K562 (cell line): ENCODE results near the gene ATF4. TPM values are rescaled to one million over a fixed set of nuclear protein-coding genes. Genes with fewer than 3 reads are reported as not detected.

Experiments used
- ATAC-seq: fragments of 200-7000 bp; cut with Tn5 transposase; 3 replicates; pipeline ENCODE4 v1.9.1; 2020; ENCODE audit warnings: moderate library complexity
- BruUV-seq: library from RNA; stranded (reverse); fragments of 400-500 nt; replicated peaks from 2 replicates; lab custom pipeline; 2021; lab: Mats Ljungman, UMichigan
- CTCF ChIA-PET: fragments of 300-600 bp; formaldehyde crosslinking; extraction: SDS; loops from one replicate; lab custom pipeline; 2021; ENCODE audit warnings: low intra/inter-chr PET ratio; lab: Yijun Ruan, JAX
- POLR2A ChIA-PET: fragments of 300-600, 350-650 bp; sonication (Branson Sonifier 250); formaldehyde crosslinking; extraction: SDS; loops from one replicate; lab custom pipeline; 2021; ENCODE audit warnings: antibody characterized with exemption, inconsistent platforms; lab: Yijun Ruan, JAX
- DNase-seq, 4 experiments: peaks; one replicate each; pipeline versions ENCODE4 v3.0.0 to v3.0.0-alpha.2; 2011 to 2018; ENCODE audit warnings: low spot score in 3 of 4, mixed read lengths in 3 of 4; ENCODE audit errors: extremely low read depth in 1 of 4
- FAIRE-seq: peaks from 2 replicates; lab custom pipeline; 2011; peaks lifted over from hg19 to GRCh38; lab: Jason Lieb, UNC
- H2AFZ ChIP-seq: 2 replicates; pipeline ENCODE4 v1.6.0; 2011; ENCODE audit warnings: low read depth, low read length, control low read depth, inconsistent platforms
- H3K27ac ChIP-seq: fragments of 200-600 bp; 3 replicates; pipeline ENCODE4 v1.8.0; 2011; ENCODE audit warnings: low read depth, mild to moderate bottlenecking, control low read depth, inconsistent platforms, low read length, moderate library complexity, mixed read lengths; ENCODE audit errors: extremely low read depth
- H3K27me3 ChIP-seq, 2 experiments: fragments of 300-600 bp in 1 of 2; 2 replicates in 1 of 2; 3 replicates in 1 of 2; pipeline versions ENCODE4 v1.6.0 to v1.8.0; 2011; ENCODE audit warnings: inconsistent platforms in 2 of 2, low read length in 2 of 2, mild to moderate bottlenecking in 1 of 2, mixed read lengths in 1 of 2, moderate library complexity in 1 of 2; ENCODE audit not compliant: control insufficient read depth in 2 of 2, insufficient read depth in 2 of 2
- H3K36me3 ChIP-seq: fragments of 300-600 bp; 3 replicates; pipeline ENCODE4 v1.8.0; 2011; ENCODE audit warnings: mild to moderate bottlenecking, low read length, inconsistent platforms; ENCODE audit not compliant: control insufficient read depth, insufficient read depth
- H3K4me1 ChIP-seq, 2 experiments: fragments of 200-600 bp in 1 of 2; replicated peaks in 1 of 2; 2 replicates in 1 of 2; 3 replicates in 1 of 2; pipeline versions ENCODE4 v1.5.1 to v1.8.0; 2011; ENCODE audit warnings: inconsistent platforms in 2 of 2, low read length in 2 of 2, mild to moderate bottlenecking in 1 of 2, mixed read lengths in 1 of 2, moderate library complexity in 1 of 2; ENCODE audit not compliant: control insufficient read depth in 2 of 2, insufficient read depth in 2 of 2
- H3K4me2 ChIP-seq: 2 replicates; pipeline ENCODE4 v1.6.1; 2011; ENCODE audit warnings: low read length, control low read depth, inconsistent platforms, mixed read lengths; ENCODE audit not compliant: insufficient read depth
- H3K4me3 ChIP-seq: fragments of 200-600 bp; sonication (generic), shearing (Covaris generic); 2 replicates; pipeline ENCODE4 v1.5.1; 2016; ENCODE audit warnings: control low read depth, inconsistent platforms
- H3K79me2 ChIP-seq: fragments of 200-600 bp; 3 replicates; pipeline ENCODE4 v1.8.0; 2011; ENCODE audit warnings: low read length, inconsistent platforms; ENCODE audit not compliant: control insufficient read depth, insufficient read depth
- H3K9ac ChIP-seq, 2 experiments: 2 replicates each; pipeline versions ENCODE4 v1.6.0 to v1.6.1; 2011; ENCODE audit warnings: low read depth in 2 of 2, low read length in 2 of 2, control low read depth in 1 of 2, inconsistent platforms in 1 of 2, mild to moderate bottlenecking in 1 of 2, mixed read lengths in 1 of 2; ENCODE audit not compliant: insufficient read depth in 1 of 2
- H3K9me1 ChIP-seq: one replicate; pipeline ENCODE4 v1.6.0; 2011; ENCODE audit warnings: inconsistent platforms, mild to moderate bottlenecking, low read length, moderate library complexity; ENCODE audit not compliant: control insufficient read depth, insufficient read depth
- H3K9me3 ChIP-seq: replicated peaks from 2 replicates; pipeline ENCODE4 v1.5.1; 2011; ENCODE audit warnings: low read depth, low read length, inconsistent platforms; ENCODE audit not compliant: control insufficient read depth, insufficient read depth
- H4K20me1 ChIP-seq: replicated peaks from 2 replicates; pipeline ENCODE4 v1.6.1; 2011; ENCODE audit warnings: low read length, inconsistent platforms, mixed read lengths; ENCODE audit not compliant: control insufficient read depth, insufficient read depth
- HMG20A ChIP-seq: fragments of 450-650 bp; formaldehyde crosslinking; conservative IDR thresholded peaks from 2 replicates; pipeline ENCODE4 v1.4.0; 2020; ENCODE audit warnings: mild to moderate bottlenecking, mixed read lengths
- NEUROD1 ChIP-seq: fragments of 150-350 bp; IDR thresholded peaks from 2 replicates; pipeline ENCODE4 v1.6.1; 2014; ENCODE audit warnings: borderline replicate concordance, low read length, low read depth; ENCODE audit not compliant: partially characterized antibody
- POLR2G ChIP-seq: fragments of 200-400 bp; formaldehyde crosslinking; IDR thresholded peaks from 2 replicates; pipeline ENCODE4 v1.6.1; 2017; ENCODE audit warnings: low read depth, mild to moderate bottlenecking, antibody characterized with exemption, low read length, moderate library complexity
- PTBP1 ChIP-seq: fragments of 200-400 bp; formaldehyde crosslinking; IDR thresholded peaks from 2 replicates; pipeline ENCODE4 v1.6.1; 2017; ENCODE audit warnings: low read depth, low read length
- RBFOX2 ChIP-seq: fragments of 200-400 bp; formaldehyde crosslinking; IDR thresholded peaks from 2 replicates; pipeline ENCODE4 v1.6.1; 2017; ENCODE audit warnings: low read depth, mild to moderate bottlenecking, low read length, moderate library complexity
- RBM25 ChIP-seq: fragments of 200-400 bp; formaldehyde crosslinking; IDR thresholded peaks from 2 replicates; pipeline ENCODE4 v1.6.1; 2018; ENCODE audit warnings: low read length, low read depth, moderate library complexity; ENCODE audit not compliant: severe bottlenecking
- SOX6 ChIP-seq: fragments of 450-650 bp; IDR thresholded peaks from 2 replicates; pipeline ENCODE4 v1.6.1; 2014; ENCODE audit warnings: mild to moderate bottlenecking
- SRF ChIP-seq, 2 experiments: fragments of 250-450, 450-650 bp in 1 of 2; sonication (Bioruptor Pico) in 1 of 2; sonication (generic) in 1 of 2; formaldehyde crosslinking; IDR thresholded peaks; 2 replicates each; pipeline versions ENCODE4 v1.5.0 to v1.5.1; 2020 to 2022; ENCODE audit warnings: mild to moderate bottlenecking in 1 of 2, missing genetic modification reagents in 1 of 2
- TAF9B ChIP-seq: fragments of 450-650 bp; IDR thresholded peaks from 2 replicates; pipeline ENCODE4 v1.6.1; 2018; ENCODE audit warnings: mild to moderate bottlenecking; ENCODE audit not compliant: partially characterized antibody
- THRAP3 ChIP-seq: fragments of 450-650 bp; IDR thresholded peaks from 2 replicates; pipeline ENCODE4 v1.6.1; 2016; ENCODE audit warnings: mild to moderate bottlenecking, inconsistent platforms, borderline replicate concordance
- ZC3H11A ChIP-seq: IDR thresholded peaks from 2 replicates; pipeline ENCODE4 v1.6.1; 2012; ENCODE audit warnings: low read depth, low read length, improper control_type of control experiment
- ZNF263 ChIP-seq: sonication (generic); formaldehyde crosslinking; IDR thresholded peaks from 2 replicates; pipeline ENCODE4 v1.8.0; 2022; ENCODE audit warnings: mild to moderate bottlenecking, missing genetic modification reagents, borderline replicate concordance
- ZNF436 ChIP-seq: fragments of 250-450, 450-650 bp; sonication (Bioruptor Pico); formaldehyde crosslinking; IDR thresholded peaks from 2 replicates; pipeline ENCODE4 v1.7.0; 2020; ENCODE audit warnings: mild to moderate bottlenecking
- WGBS: fragments of 100-300 bp; shearing (Covaris generic); methylation state at CpG from one replicate; pipeline ENCODE4 v1.1.6; 2016; ENCODE audit warnings: low coverage, mixed read lengths; ENCODE audit not compliant: insufficient coverage; ENCODE audit errors: missing lambda C conversion rate; 5-methylcytosine and 5-hydroxymethylcytosine counted together
- in situ Hi-C: fragments of 300-500 bp; cut with MboI; formaldehyde crosslinking; loops from 4 replicates; pipeline ENCODE4 v1.15.0; 2018; ENCODE audit warnings: inconsistent platforms, mixed read lengths
- intact Hi-C: fragments of 100-400 bp; cut with micrococcal nuclease; formaldehyde crosslinking; loops from 2 replicates; pipeline ENCODE4 v1.14.2; 2022
- polyA plus RNA-seq, 8 experiments: library from polyadenylated mRNA; depleted of rRNA in 4 of 8; stranded (reverse) in 5 of 8; unstranded in 3 of 8; fragments of >200 nt; fragmentation: Nextera tagmentation in 2 of 8; fragmentation: Illumina TruSeq in 1 of 8; extraction: Ambion mirVana in 2 of 8; extraction: Trizol in 1 of 8; gene quantifications; 2 replicates each; pipeline versions ENCODE4 v1.2.1 to v1.2.3, GENCODE V29; 2011 to 2014; ENCODE audit warnings: inconsistent platforms in 1 of 8, missing spikeins in 1 of 8
- total RNA-seq, 7 experiments: library from RNA; depleted of rRNA in 6 of 7; stranded (reverse); fragments of >200 nt in 6 of 7; fragmentation: Illumina TruSeq in 2 of 7; extraction: Trizol in 2 of 7; gene quantifications; 2 replicates each; pipeline versions ENCODE4 v1.2.1 to v1.2.3, GENCODE V29; 2011 to 2021; ENCODE audit warnings: low replicate concordance in 1 of 7
- TF ChIP-seq, protein P1 (sequence below): fragments of 450-650 bp; IDR thresholded peaks from one replicate; pipeline ENCODE4 v1.6.1; 2018; ENCODE audit warnings: mild to moderate bottlenecking, moderate library complexity; ENCODE audit not compliant: partially characterized antibody
- TF ChIP-seq, protein P2 (sequence below): fragments of 450-650 bp; formaldehyde crosslinking; IDR thresholded peaks from 2 replicates; pipeline ENCODE4 v1.4.0; 2022; ENCODE audit warnings: missing genetic modification characterization
- TF ChIP-seq, protein P3 (sequence below): fragments of 450-650 bp; IDR thresholded peaks from 2 replicates; pipeline ENCODE4 v1.6.1; 2014; ENCODE audit warnings: low read depth, mild to moderate bottlenecking, moderate library complexity, borderline replicate concordance

Gene ATF4
- total and polyA plus RNA-seq, 9 of the 15 experiments (the other 6 are each of a cell fraction or from before 2014, with no cell fraction given) = 93.1 to 723 (median 355) TPM

DNA sequence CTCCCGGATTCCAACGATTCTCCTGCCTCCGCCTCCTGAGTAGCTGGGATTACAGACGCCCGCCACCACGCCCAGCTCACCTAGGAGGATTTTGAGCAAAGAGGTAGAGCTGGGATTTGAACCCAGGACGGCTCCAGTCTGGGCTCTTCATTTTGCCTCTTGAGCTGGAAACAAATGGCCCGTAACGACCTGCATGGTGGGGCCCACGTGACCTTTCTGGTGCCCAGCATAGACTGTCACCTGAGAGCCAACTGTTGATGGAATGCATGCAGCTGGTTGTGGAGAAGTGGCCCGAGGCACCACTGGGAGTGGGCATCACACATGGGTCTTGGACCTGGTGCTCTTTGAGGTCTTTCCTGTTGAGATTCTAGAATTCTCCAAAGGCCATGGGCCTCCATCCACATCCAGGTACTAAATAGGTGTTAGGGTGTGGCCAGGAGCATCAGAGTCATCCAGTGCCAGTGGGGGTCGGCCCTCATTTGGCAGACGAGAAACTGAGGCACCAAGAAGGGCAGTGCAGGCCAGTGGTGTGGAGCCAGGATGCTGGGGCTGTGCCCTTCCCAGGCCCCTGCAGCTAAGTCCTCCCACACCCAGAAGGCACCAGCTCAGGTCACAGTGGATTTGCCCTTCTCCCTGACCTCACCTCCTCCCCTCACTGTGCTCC, 3.9 kb downstream of the ATF4 start:
- no peak overlapping the region for H3K4me2 ChIP-seq
- H3K27ac ChIP-seq = no peak overlapping the region; the same call in 2 of the 3 replicates
- no TSS peak for BruUV-seq
- peaks cover 14 to 52% of the 10 kb centered on the region in 2 experiments; a peak in 4 of 5 replicates for H3K4me1 ChIP-seq
- H4K20me1 ChIP-seq = peaks cover 28% of the 10 kb centered on the region
- whole genome bisulfite sequencing = 86% methylated on average over 8 of the region's 13 CpGs
- in situ Hi-C loops (no loop called here), intact Hi-C loops (loop anchor here (10.0 kb wide), 1 partner anchor 349 kb away; no protein-coding TSS in a partner anchor)
- ATAC-seq (no peak), FAIRE-seq (no peak), DNase-seq (no peak)
- H3K36me3 ChIP-seq = peaks cover 59% of the 10 kb centered on the region
- no peaks in the 10 kb centered on the region for H3K9me3 ChIP-seq
- POLR2A ChIA-PET = interaction anchor here (0.5 to 6.1 kb wide), 18 partner anchors 8 to 520 kb away, joined by 3 to 106 read pairs (median 5); partner anchors contain the start of genes MIEF1, RPL3 and RPS19BP1
- no peak overlapping the region for H3K9ac ChIP-seq
- no peaks in the 10 kb centered on the region for H3K27me3 ChIP-seq
- CTCF ChIA-PET = interaction anchor here (0.6 kb wide), 1 partner anchor 655 kb away, joined by 5 read pairs; no protein-coding TSS in a partner anchor
- H3K79me2 ChIP-seq = peaks cover 61% of the 10 kb centered on the region
- no peak overlapping the region for H3K4me3 ChIP-seq
- no peak overlapping the region for H2AFZ ChIP-seq
- H3K9me1 ChIP-seq = no peaks in the 10 kb centered on the region
- TF ChIP-seq RBFOX2 = peak; percentile 58; the same call in 1 of the 2 replicates
- TF ChIP-seq, protein P1, sequence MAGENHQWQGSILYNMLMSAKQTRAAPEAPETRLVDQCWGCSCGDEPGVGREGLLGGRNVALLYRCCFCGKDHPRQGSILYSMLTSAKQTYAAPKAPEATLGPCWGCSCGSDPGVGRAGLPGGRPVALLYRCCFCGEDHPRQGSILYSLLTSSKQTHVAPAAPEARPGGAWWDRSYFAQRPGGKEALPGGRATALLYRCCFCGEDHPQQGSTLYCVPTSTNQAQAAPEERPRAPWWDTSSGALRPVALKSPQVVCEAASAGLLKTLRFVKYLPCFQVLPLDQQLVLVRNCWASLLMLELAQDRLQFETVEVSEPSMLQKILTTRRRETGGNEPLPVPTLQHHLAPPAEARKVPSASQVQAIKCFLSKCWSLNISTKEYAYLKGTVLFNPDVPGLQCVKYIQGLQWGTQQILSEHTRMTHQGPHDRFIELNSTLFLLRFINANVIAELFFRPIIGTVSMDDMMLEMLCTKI = no peak
- no peak for TF ChIP-seq SOX6
- no peak for TF ChIP-seq ZC3H11A
- no peak for TF ChIP-seq TAF9B
- peak; percentile 69 for TF ChIP-seq POLR2G
- TF ChIP-seq, protein P2, sequence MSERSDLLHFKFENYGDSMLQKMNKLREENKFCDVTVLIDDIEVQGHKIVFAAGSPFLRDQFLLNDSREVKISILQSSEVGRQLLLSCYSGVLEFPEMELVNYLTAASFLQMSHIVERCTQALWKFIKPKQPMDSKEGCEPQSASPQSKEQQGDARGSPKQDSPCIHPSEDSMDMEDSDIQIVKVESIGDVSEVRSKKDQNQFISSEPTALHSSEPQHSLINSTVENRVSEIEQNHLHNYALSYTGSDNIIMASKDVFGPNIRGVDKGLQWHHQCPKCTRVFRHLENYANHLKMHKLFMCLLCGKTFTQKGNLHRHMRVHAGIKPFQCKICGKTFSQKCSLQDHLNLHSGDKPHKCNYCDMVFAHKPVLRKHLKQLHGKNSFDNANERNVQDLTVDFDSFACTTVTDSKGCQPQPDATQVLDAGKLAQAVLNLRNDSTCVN = no peak
- no peak for TF ChIP-seq NEUROD1
- no peak for TF ChIP-seq RBM25
- no peak for TF ChIP-seq PTBP1
- no peak for TF ChIP-seq ZNF436 (CRISPR knock-in tag)
- TF ChIP-seq SRF (CRISPR knock-in tag; IDR thresholded peaks at IDR 0.05) = no peak
- TF ChIP-seq, protein P3, sequence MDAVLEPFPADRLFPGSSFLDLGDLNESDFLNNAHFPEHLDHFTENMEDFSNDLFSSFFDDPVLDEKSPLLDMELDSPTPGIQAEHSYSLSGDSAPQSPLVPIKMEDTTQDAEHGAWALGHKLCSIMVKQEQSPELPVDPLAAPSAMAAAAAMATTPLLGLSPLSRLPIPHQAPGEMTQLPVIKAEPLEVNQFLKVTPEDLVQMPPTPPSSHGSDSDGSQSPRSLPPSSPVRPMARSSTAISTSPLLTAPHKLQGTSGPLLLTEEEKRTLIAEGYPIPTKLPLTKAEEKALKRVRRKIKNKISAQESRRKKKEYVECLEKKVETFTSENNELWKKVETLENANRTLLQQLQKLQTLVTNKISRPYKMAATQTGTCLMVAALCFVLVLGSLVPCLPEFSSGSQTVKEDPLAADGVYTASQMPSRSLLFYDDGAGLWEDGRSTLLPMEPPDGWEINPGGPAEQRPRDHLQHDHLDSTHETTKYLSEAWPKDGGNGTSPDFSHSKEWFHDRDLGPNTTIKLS = no peak
- TF ChIP-seq THRAP3 = no peak
- TF ChIP-seq HMG20A (CRISPR knock-in tag) = no peak
- peak; percentile 92 for TF ChIP-seq ZNF263 (CRISPR knock-in tag)
